Glutamatergic neuron (in vitro differentiated cells): ENCODE measurements around the gene INVS. TPM values are rescaled to one million over a fixed set of nuclear protein-coding genes. Genes with fewer than 3 reads are reported as not detected.
A peak's percentile ranks its signal among the peaks of the same experiment; 100 is the strongest.

Experiments used
- DNase-seq: peaks from one replicate; pipeline ENCODE4 v3.0.0; 2022
- H3K27ac Mint-ChIP-seq: one replicate; pipeline ENCODE4 v1.8.0; 2020; ENCODE audit warnings: mild to moderate bottlenecking, mixed read lengths, inconsistent platforms; ENCODE audit not compliant: unreplicated experiment
- H3K27me3 Mint-ChIP-seq: one replicate; pipeline ENCODE4 v1.8.0; 2020; ENCODE audit warnings: mild to moderate bottlenecking, moderate library complexity, mixed read lengths, inconsistent platforms; ENCODE audit not compliant: unreplicated experiment
- H3K36me3 Mint-ChIP-seq: one replicate; pipeline ENCODE4 v1.8.0; 2020; ENCODE audit warnings: mild to moderate bottlenecking, mixed read lengths, inconsistent platforms; ENCODE audit not compliant: unreplicated experiment
- H3K4me1 Mint-ChIP-seq: one replicate; pipeline ENCODE4 v1.8.0; 2020; ENCODE audit warnings: mild to moderate bottlenecking, low read depth, mixed read lengths, inconsistent platforms; ENCODE audit not compliant: unreplicated experiment
- H3K4me3 Mint-ChIP-seq: one replicate; pipeline ENCODE4 v1.8.0; 2020; ENCODE audit warnings: mild to moderate bottlenecking, mixed read lengths, inconsistent platforms; ENCODE audit not compliant: unreplicated experiment
- H3K9me3 Mint-ChIP-seq: one replicate; pipeline ENCODE4 v1.8.0; 2020; ENCODE audit warnings: mild to moderate bottlenecking, moderate library complexity, mixed read lengths, inconsistent platforms; ENCODE audit not compliant: unreplicated experiment
- CTCF ChIP-seq: fragments of 200-600 bp; sonication (generic); IDR thresholded peaks from one replicate; pipeline ENCODE4 v1.5.0; 2021; ENCODE audit not compliant: partially characterized antibody, unreplicated experiment
- total RNA-seq: library from RNA; stranded (reverse); fragmentation: NEBNext Ultra II Directional; extraction: Animal tissue kit (Norgen Biotek cat#: 25700); gene quantifications from one replicate; pipeline ENCODE4 v1.2.1, GENCODE V29; 2021; ENCODE audit not compliant: unreplicated experiment

The INVS gene
- total RNA-seq, 1 donor from 2014 or later: 33.4 TPM

DNA sequence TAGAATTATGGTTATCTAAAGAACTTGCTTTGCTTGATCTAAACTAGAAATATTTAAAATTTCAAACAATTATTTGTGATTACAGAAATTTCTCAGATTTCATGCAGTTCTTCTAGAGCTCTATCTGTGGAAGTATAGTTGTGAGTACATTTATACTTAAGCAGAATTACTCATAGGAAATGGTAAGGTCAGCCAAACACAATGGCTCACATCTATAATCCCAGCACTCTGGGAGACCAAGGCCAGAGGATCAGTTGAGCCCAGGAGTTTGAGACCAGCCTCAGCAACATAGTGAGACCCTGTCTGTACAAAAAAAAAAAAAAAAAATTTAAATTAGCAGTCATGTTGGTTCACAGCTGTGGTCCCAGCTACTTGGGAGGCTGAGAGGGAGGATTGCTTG is 71.0 kb downstream of the INVS start:
- TF ChIP-seq CTCF: no peak
- Mint-ChIP-seq H3K4me1 (peaks cover 17% of the 10 kb centered on the region), H3K27ac (no peak overlapping the region), H3K36me3 (peaks cover 10% of the 10 kb centered on the region), H3K27me3 (peaks cover 5% of the 10 kb centered on the region), H3K9me3 (peaks cover 4% of the 10 kb centered on the region), H3K4me3 (no peak overlapping the region)
- no peak for DNase-seq

- Mint-ChIP-seq H3K27me3 (peaks cover 5% of the 10 kb centered on the region), H3K9me3 (peaks cover 4% of the 10 kb centered on the region), H3K4me3 (no peak overlapping the region), H3K27ac (no peak overlapping the region), H3K36me3 (peaks cover 12% of the 10 kb centered on the region), H3K4me1 (peaks cover 17% of the 10 kb centered on the region)
- no peak for DNase-seq
- TF ChIP-seq CTCF: no peak
Observed at GRCh38 chr9:100170556-100170955, 71.5 kb downstream of the INVS start.

DNA sequence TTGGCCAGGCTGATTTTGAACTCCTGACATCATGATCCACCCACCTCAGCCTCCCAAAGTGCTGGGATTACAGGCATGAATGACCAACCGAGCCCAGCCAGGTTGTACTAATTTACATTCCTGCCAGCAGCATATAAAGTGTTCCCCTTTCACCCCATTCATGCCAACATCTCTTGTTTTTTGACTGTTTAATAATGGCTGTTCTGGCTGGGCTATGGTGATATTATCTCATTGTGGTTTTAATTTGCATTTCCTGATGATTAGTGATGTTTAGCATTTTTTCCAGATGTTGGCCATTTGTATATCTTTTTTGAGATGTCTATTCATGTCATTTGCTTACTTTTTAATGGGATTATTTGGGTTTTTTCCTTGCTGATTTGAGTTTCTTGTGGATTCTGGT is 87.3 kb downstream of the INVS start:
- peaks cover 25% of the 10 kb centered on the region for H3K36me3 Mint-ChIP-seq
- no peak for TF ChIP-seq CTCF
- peak overlapping the region; percentile 25 for H3K27ac Mint-ChIP-seq
- no peak for DNase-seq
- peaks cover 15% of the 10 kb centered on the region for H3K9me3 Mint-ChIP-seq
- peaks cover 2% of the 10 kb centered on the region for H3K27me3 Mint-ChIP-seq
- no peak overlapping the region for H3K4me3 Mint-ChIP-seq
- H3K4me1 Mint-ChIP-seq: no peaks in the 10 kb centered on the region

DNA sequence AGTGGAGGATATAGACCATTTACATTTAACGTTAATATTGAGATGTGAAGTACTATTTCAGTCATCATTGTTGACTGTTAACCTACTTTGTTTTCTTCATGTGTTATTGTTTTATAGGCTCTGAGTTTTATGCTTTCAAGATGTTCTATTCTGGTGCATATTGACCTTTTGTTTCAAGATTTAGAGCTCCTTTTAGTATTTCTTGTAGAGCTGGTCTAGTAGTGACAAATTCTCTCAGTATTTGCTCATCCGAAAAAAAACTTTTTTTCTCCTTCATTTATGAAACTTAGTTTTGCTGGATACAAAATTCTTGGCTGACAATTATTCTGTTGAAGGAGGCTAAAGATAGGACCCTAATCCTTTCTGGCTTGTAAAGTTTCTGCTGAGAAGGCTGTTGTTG is 91.3 kb downstream of the INVS start:
- Mint-ChIP-seq H3K36me3 (peaks cover 32% of the 10 kb centered on the region), H3K4me3 (no peak overlapping the region), H3K9me3 (peaks cover 16% of the 10 kb centered on the region), H3K27me3 (peaks cover 2% of the 10 kb centered on the region), H3K4me1 (no peaks in the 10 kb centered on the region), H3K27ac (no peak overlapping the region)
- no peak for TF ChIP-seq CTCF
- DNase-seq: no peak

DNA sequence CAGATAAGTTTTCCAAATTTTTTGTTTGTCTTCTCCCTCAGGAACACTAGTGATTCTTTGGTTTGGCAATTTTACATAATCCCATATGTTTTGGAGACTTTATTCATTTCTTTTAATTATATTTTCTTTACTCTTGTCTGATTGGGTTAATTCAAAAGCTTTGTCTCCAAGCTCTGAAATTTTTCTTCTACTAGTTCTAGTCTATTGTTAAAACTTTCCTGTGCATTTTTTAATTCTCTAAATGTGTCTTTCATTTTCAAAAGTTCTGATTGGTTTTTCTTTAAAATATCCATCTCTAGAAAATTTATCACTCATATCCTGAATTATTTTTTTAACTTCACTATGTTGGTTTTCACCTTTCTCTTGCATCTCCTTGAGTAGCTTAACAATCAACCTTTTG is 92.2 kb downstream of the INVS start:
- Mint-ChIP-seq H3K4me3 (no peak overlapping the region), H3K9me3 (peaks cover 16% of the 10 kb centered on the region), H3K27ac (no peak overlapping the region), H3K36me3 (peaks cover 32% of the 10 kb centered on the region), H3K27me3 (peaks cover 2% of the 10 kb centered on the region), H3K4me1 (no peaks in the 10 kb centered on the region)
- no peak for TF ChIP-seq CTCF
- DNase-seq: no peak
